ENCODE measurements around the gene CREB3L2.
"Not testable (repeated sequence)": the region's sequence is repeated elsewhere in the genome, so short reads cannot be mapped to it uniquely, and the experiment has no call there.

CREB3L2 gene

DNA sequence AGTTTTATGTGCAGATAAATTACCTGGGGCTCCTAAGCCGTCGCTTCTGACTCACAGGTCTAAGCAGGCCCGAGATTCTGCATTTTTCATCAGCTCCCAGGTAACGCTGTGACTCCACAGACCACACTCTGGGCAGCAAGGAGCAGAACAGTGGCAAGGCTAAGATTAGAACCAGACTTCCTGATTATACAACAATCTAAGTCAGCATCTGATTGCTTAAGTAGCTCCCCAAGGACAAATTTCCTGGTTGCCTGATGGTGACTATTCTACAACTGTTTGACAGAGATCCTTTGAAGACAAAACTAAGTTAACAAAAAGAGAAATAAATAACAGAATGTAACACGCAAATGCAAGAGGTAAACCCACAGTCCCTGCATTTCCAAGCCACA lies 69.0 kb downstream of the CREB3L2 start:
- no peak for DNase-seq (ENCODE audit: low spot score)

DNA sequence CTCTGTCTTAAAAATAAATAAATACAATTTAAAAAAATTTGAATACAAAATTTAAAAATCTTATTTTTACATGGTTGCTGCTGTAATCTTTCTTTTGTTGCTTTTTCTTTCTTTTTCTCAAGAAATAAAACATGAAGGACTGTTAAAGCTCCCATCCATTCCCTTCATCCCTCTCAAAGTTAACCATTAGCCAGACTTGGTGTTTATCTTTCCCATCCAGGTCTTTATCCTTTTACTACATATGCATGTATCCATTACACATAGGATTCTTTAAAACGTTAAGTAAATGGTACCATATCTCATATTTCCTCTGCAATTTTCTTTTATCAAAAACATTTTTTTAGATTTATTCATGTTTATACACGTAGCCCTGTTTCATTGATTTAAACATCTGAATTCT lies 70.1 kb downstream of the CREB3L2 start:
- DNase-seq (ENCODE audit: low spot score), result no peak

DNA sequence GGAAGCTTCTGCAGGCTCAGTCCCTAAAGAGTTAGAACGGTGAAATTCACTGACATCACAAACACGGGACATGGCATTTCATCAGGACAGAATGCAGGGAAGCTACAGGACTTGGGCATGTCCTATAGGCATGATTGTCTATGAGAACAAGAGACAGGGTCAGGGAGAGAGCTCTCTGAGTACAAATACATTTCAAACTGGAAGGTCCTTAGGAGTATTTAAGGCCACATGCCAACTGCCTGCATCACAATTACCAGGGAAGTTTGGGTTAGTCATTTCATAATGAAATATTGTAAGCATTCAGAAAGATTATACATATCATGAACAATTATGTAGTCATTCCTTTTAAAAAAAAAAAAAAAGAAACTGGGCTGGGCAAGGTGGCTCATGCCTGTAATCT lies 71.3 kb downstream of the CREB3L2 start:
- DNase-seq (ENCODE audit: low spot score), result no peak

DNA sequence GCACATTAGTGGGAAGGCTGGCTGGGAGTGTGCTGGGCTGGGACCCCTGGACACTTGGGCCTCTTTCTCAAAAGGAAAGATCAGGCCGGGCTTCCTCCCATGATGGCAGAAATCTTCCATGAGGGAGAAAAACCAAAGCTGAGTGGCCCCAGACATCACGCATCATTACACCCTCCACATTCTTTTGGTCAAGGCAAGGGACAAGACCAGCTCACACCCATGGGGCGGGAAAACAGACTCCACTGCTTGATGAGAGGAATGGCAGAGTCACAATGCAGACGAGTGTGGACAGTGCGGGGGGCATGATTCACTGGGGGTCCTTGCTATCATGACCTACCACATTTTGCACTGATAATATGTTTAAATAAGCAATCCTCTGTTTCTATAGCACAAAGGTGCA lies 73.3 kb downstream of the CREB3L2 start:
- DNase-seq (ENCODE audit: low spot score), result no peak

DNA sequence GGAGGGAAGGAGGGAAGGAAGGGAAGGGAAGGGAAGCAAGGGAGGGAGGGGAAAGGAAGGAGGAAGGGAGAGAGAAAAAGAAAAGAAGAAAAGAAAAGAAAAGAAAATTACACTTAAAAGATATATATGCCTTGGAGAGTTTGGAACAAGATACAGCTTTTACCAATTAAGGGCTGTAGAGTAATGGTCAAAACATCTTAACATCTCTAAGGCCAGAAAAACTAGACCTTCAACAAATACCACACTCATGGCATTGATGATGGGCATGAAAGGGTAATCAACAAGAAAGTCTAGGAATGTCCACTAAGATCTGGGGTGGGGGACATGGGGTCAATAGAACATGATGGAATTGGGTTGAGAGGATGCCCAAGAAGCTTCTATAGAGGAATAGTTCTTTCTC lies 74.5 kb downstream of the CREB3L2 start:
- DNase-seq (ENCODE audit: low spot score), result no peak

DNA sequence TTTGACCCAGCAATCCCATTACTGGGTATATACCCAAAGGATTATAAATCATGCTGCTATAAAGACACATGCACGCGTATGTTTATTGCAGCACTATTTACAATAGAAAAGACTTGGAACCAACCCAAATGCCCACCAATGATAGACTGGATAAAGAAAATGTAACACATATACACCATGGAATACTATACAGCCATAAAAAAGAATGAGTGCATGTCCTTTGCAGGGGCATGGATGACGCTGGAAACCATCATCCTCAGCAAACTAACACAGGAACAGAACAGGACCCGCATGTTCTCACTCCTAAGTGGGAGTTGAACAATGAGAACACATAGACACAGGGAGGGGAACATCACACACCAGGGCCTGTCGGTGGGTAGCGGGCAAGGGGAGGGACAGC lies 75.7 kb downstream of the CREB3L2 start:
- not testable (repeated sequence) for DNase-seq (ENCODE audit: low spot score)

DNA sequence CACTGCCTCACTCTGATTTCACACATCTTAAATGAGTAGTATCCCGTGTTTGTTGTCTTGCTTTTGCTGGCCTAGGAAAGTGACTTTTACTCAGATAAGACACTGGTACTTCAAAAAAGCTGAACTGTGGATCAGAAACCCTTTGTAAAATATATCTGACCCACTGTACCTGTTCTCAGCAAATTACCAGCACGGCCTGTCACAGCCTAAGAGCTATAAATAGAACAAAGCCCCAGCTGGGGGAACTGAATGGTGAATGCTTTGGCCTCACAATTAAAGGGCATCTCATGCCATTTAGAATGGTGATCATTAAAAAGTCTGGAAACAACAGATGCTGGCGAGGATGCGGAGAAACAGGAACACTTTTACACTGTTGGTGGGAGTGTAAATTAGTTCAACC lies 76.1 kb downstream of the CREB3L2 start:
- DNase-seq (ENCODE audit: low spot score), result no peak

DNA sequence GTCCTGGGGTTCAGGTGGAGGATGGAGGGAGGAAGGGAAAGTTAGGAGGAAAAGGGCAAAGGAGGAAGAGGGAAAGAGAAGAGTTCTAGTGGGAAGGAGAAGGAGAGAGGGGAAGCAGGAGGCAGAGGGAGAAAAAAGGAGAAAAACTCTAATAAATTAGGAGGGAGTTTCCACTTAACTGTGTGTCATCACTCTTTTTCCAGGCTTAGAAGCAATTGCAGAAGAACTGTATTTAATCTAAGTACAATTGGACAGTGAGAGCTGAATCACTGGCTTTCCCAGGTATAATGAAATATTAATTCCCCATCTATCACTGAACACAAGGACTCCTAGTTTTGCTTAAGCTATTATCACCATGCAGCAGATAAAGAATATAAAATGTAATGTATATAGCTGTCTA lies 76.8 kb downstream of the CREB3L2 start:
- no peak for DNase-seq (ENCODE audit: low spot score)

DNA sequence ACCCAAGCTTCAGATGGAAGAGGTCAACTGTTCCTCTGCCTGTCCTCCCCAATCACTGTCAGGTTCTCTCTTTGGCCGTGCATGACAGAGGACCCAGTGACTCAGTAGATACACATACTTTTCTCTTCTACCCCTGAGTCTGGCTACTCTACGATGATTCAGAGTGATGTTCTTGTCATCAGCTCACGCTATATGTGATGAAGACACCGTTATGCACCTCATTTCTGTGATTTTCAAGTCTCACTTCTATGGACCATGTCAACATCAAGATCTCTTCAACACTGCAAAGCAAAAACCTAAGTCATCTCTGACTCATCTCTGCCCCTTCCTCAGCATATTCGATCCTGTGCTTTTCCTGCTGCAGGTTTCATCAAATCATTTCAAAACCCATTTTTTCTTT lies 78.5 kb downstream of the CREB3L2 start:
- DNase-seq (ENCODE audit: low spot score), result no peak

DNA sequence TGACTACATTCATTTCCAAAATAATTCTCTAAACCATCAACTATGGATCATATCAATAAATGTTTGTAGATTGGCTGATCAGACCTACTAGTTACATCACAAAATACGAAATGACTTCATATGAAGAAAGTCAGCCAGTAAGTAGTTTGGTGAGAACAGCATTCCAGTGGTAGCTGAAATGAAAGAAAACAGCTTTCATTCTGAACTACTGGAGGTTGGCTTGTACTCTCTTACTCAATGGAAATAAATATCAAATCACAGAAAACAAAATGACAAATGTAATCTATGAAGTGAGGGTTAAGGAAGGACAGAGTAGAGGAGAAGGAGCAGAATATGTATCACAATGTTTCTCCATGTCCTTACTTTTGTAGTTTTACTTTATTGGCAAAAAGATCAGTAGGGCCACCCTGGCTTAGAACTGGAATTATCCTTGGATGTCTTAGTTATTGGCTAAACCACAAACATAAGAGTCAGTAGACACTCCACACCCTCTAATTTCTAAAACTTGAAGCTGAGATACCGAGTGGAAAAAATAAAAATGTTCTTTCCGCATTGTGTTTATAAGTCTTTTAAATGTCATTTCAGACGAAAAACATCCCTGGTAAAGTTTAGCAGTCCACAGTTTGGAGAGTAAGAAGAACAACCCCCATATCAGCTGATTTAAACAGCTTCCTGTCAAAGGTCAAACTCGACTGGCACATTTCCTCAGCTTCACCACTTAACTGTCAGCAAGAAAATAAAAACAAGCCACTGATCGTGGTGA lies 81.1 kb downstream of the CREB3L2 start:
- DNase-seq (ENCODE audit: low spot score), result no peak

DNA sequence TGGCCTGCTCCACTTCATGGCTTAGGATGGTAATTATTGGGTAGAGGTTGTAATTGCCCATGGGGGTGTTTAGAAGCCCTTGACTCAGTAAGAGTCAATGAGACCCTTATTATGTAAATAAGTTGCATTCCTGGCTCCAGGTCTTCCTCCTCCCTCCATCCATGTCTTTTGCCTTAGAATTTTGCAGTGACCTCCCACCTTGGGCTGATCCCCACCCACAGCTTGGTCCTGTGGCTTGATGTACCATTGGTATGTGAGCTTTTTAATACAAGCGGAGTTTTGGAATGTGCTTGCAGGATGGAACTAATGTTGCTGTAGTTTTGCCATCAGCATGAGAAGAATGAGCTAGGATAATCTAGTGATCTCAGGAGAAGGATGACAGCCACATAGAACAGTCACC lies 81.9 kb downstream of the CREB3L2 start:
- no peak for DNase-seq (ENCODE audit: low spot score)

DNA sequence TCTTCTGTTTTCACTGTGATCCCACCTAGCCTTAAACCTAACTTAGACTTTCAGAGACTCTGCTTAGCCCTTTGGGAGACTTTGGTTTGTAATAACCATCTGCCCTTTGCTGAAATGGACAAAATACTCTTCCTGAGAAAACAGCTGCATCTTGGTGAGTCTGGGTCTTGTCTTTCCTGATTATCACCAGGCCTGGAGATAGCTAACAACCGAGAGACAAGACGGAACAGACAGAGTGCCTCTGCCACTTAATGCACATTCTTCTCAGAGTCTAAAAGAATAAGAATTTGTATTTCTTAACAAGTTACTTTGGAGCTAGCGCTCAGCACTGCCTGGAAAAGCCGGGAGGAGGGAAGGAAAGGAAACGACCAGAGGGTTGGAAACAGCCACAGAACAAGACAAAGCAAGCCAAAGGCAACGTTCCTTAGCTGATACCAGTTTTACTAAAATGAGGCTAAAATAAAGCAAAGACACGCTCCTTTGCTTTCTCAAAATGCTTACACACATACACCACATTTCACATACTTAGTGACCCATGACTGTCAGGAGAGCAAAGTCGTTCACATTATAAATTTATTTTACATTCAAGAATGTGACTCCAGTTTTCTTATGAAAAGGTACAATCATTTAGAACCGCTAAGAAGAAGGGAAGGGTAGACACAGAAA lies 84.8 kb downstream of the CREB3L2 start:
- DNase-seq (ENCODE audit: low spot score), result no peak

DNA sequence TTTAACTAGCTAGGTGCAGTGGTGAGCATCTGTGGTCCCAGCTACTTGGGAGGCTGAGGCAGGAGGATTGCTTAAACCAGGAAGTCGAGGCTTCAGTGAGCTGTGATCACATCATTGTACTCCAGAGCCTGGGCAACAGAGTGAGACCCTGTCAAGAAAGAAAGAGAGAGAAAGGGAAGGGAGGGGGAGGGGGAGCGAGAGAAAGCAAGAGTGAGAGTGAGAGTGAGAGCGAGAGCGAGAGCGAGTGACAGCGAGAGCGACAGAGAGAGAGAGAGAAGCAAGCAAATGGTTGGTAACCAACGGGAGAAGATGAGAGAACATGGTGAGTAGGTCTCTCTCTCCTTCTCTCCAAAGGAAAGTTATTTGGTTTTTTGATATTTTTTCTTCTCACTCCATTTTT lies 85.3 kb downstream of the CREB3L2 start:
- no peak for DNase-seq (ENCODE audit: low spot score)

DNA sequence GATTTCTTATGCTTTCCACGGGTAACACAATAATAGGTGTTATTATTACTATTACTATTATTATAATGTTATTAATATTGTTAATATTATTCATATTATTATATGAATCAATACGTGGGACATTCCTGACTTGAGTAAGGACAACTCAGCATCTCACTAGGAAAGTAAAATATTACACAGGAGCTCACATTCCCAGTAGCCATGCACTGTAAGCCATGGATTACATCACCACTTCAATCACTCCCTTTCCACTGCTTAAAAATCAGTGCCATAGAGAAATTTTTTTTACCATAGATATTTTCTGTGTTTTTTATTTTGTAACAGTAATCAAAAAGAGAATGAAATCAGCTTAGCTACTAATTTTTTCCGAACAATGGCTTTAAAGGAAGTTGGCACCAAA lies 86.6 kb downstream of the CREB3L2 start:
- no peak for DNase-seq (ENCODE audit: low spot score)

DNA sequence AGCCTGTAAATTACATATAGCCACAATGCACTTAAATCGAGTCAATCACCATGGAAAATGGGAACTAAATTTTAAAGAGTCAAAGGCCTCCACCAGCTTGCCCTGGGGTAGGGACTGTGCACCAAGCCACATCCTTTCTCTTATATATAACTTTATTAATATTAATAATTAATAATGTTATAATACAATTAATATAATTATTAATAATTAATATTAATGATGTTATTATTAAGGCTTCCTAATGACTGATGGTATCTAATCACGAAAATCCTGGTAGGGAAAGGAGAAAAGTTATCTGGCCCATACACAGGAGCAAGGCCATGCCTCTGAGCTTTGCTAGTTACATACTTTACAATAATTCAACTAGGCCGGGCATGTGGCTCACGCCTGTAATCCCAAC lies 87.9 kb downstream of the CREB3L2 start:
- no peak for DNase-seq (ENCODE audit: low spot score)

DNA sequence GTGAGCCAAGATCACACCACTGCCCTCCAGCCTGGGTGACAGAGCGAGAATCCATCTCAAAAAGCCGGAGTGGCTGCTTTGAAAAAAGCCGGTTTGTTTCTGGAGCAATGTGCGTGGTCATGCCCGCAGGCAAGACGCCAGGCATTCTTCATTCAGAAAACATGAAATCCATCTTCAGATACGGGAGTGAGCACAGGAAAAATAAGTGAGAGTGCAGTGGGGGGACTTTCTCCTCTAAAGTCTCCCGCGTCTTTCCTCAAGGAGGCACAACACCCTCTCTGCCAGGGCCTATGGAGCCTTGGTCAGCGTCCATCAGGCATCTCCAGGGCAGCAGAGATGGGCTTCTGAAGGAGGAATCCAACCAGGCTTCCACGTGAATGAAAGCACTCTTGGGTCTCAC lies 92.8 kb downstream of the CREB3L2 start:
- no peak for DNase-seq (ENCODE audit: low spot score)

DNA sequence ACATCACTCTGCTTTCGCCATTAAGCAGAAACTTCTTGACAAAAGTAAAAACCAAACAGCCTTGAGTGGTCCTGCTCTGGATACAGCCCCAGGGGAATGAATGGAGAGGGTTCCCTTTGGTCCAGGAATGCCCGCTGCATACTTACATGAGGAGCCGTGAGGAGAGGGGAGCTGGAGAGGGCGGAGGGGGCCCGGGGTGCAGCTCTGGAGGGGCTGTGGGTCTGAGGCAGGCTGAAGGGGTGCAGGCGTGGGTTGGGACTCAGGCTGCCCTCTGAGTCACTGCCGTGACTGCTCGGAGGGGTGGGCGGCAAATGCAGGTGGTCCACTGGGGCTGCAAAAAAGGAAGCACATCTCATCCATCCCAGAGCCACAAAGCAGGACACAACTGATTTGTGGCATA lies 93.8 kb downstream of the CREB3L2 start:
- no peak for DNase-seq (ENCODE audit: low spot score)

DNA sequence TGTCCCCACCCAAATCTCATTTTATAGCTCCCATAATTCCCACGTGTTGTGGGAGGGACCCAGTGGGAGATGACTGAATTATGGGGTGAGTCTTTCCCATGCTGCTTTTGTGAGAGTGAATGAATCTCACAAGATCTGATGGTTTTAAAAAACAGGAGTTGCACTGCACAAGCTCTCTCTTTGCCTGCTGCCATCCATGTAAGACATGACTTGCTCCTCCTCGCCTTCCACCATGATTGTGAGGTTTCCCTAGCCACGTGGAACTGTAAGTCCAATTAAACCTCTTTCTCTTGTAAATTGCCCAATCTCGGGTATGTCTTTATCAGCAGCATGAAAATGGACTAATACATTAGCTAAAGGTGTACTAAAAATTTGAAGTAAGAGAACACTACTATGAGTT lies 95.2 kb downstream of the CREB3L2 start:
- DNase-seq (ENCODE audit: low spot score), result not testable (repeated sequence)

DNA sequence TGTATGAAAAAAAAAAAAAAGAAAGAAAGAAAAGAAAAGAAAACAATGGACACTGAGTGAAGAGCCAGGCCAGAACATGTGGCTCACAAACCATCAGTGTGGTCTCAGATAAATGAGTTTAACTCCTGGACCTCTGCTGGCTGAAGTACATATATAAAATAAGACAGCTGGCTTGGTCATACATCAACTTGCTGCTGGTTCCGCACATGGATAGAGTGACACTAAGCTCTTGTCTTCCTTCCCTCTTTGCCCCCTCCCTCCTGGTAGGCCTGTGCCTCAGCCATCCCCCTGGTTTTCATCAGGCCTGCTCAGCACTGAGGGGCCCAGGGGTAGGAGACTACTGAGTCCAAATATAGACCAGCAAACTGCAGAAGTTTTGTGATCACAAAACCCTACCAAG lies 97.1 kb downstream of the CREB3L2 start:
- no peak for DNase-seq (ENCODE audit: low spot score)

DNA sequence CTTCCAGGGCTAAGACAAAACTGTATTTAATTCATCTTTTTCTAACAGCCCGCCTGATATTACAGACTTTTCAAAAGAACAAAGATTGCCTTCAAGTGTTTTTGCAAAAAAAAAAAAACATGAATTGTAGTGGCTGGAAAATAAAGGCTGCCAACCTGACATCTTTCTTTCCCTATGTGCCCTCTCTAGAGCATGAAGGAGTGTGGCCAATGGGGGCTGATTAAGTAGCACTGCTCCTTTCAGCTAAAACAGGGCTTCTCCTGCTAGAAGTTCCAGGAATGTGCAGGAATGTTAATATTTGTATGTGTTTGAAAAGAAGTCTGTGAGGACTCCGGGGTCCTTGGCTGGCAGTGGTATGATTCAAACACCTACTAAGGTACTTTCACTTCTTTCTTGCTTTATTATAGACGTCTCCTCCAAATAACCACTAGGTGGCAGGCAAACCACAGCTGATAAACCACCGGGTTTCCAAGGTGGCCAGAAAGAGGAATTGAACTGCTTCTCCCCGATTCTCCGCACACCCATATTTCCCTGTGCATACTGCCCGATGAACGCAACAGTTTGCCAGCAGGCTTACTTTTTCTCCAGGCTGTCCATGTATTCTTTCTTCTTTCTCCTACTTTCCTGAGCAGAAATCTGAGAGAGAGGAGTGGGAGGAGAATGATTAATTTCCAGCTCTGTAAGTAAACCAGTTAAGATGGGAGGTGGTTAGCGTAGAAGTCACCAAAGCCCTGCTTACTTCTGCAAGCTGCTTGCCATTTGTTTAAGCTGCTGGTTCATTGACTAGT lies 98.3 kb downstream of the CREB3L2 start:
- peak; percentile 68 for DNase-seq (ENCODE audit: low spot score)

DNA sequence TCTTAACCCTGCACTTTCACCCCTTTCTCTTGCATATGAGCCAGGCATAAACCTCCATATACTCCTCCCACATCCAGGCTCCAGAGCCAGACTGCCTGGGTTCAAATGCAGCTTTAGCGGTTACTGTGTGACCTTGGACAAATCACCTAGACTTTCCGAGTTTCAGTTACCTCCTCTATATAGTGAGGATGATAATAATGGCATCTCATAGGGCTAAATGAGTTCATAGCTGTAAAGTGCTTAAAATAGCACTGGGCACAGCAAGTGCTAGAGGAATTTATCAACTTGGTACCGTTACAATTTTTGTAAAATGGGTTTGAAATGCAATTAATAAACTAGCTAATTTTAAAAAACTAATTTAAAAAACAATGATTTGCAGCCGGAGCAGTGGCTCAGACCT lies 101.7 kb downstream of the CREB3L2 start:
- no peak for DNase-seq (ENCODE audit: low spot score)

DNA sequence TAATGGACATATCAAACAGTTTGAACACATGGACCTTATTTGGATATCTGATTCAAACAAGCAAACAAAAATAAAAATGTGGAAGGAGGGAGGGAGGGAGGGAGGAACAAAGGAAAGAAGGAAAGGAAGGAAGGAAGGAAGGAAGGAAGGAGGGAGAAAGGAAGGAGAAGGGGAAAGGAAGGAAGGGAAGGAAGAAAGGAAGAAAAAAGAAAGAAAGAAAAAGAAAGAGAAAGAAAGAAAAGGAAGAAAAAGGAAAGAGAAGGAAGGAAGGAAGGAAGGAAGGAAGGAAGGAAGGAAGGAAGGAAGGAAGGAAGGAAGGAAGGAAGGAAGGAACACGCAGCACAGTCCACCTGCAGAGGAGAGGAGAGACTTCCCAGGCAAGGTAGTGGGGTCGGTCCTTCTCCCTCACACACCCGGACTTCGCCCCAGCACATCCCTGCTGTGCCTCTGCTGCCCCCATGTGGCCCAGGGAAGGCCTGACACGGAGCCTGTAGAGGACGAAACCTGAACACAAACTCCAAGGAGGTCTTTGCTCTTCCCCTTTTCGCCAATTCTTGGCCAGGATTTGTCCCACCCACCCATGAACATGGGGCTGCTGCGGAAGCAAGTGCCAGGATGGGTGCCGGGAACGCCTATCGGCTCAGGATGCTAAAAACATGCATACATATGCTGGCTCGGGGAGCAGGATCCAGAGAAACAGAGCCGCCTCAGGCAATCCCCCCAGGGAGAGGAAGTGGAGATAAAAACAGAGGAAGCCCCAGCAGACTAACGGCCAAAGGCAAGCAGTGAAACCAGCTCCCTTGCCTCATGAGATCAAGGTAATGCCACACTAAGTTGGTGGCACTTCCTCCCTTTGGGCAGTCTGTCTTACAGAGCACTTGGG lies 102.8 kb downstream of the CREB3L2 start:
- peak; percentile 70 for DNase-seq (ENCODE audit: low spot score)
